ENCODE results near the gene CRLF3.
A peak's percentile ranks its signal among the peaks of the same experiment; 100 is the strongest.

The CRLF3 gene

DNA sequence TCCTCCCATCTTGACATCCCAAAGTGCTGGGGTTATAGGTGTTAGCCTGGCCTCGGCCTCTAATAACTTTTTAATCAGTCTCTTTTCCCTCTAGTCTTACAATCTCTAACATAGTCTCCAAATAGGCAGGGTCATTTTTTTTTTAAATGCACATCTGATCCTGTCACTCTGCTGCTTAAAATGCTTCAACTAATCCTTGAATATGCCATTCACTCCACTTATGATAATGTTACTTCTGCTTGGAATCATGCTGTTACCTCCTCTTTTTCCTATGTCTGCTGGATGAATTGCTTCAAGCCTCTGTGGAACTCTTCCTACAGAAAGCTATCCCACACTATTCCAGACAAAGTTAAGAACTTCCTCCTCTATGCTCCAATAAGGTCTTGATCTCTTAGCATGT lies 22.8 kb downstream of the CRLF3 start:
- Histone ChIP-seq H2BK120ac (ENCODE audit: low read depth, low read length) (no peak overlapping the region), H4K5ac (ENCODE audit: low read length) (no peak overlapping the region), H3K36me3 (ENCODE audit: control insufficient read depth, insufficient read depth, low read length) (peaks cover 6% of the 10 kb centered on the region), H3K79me2 (ENCODE audit: control insufficient read depth, insufficient read depth, low read length) (no peaks in the 10 kb centered on the region), H3K4ac (ENCODE audit: low read depth, low read length) (no peak overlapping the region), H3K23ac (ENCODE audit: low read length) (no peak overlapping the region), H2AK5ac (ENCODE audit: low read length) (no peak overlapping the region), H4K8ac (ENCODE audit: low read depth, low read length) (no peak overlapping the region), H2BK15ac (replicated peaks; ENCODE audit: low read depth) (no peak overlapping the region), H3K27ac (ENCODE audit: low read depth, low read length) (no peak overlapping the region), H3K4me1 (ENCODE audit: control insufficient read depth, low read depth, low read length) (no peaks in the 10 kb centered on the region), H3K4me3 (ENCODE audit: low read length) (no peak overlapping the region), H3K56ac (ENCODE audit: low read length) (no peak overlapping the region), H3K4me2 (ENCODE audit: low read length) (no peak overlapping the region), H3K9ac (ENCODE audit: low read length) (no peak overlapping the region), H3K27me3 (ENCODE audit: insufficient read depth, low read length, poor library complexity) (no peaks in the 10 kb centered on the region), H3K18ac (ENCODE audit: low read length) (no peak overlapping the region), H3K79me1 (ENCODE audit: low read length) (peaks cover 2% of the 10 kb centered on the region), H2BK5ac (ENCODE audit: low read length) (no peak overlapping the region)
- no peak for DNase-seq
- no CpG with 5 or more reads among the region's 1 CpG for WGBS (ENCODE audit: extremely low coverage, insufficient coverage, low lambda C conversion rate)

DNA sequence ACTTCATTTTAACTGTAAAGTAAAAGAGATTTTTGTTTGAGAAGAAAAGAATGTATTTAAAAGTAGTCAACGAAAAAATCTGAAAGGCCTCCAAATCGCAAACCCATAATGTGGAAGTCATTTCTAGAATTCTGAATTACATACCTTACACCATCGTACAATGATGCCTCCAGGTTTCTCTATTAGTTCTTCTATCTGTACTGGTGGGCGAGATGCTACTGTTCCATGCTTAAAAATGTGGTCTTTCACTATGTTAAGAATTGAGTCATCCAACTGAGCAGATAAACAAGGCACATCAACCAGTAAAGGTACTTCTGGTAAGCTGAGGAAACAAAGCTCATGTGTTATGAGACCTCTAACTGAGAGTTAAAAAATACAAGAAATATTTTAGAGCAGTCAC lies 28.5 kb downstream of the CRLF3 start:
- Histone ChIP-seq H3K56ac (ENCODE audit: low read length) (no peak overlapping the region), H2BK5ac (ENCODE audit: low read length) (no peak overlapping the region), H3K4ac (ENCODE audit: low read depth, low read length) (no peak overlapping the region), H4K8ac (ENCODE audit: low read depth, low read length) (no peak overlapping the region), H3K4me3 (ENCODE audit: low read length) (no peak overlapping the region), H2BK15ac (replicated peaks; ENCODE audit: low read depth) (no peak overlapping the region), H4K5ac (ENCODE audit: low read length) (no peak overlapping the region), H3K23ac (ENCODE audit: low read length) (no peak overlapping the region), H3K9ac (ENCODE audit: low read length) (no peak overlapping the region), H3K79me2 (ENCODE audit: control insufficient read depth, insufficient read depth, low read length) (no peaks in the 10 kb centered on the region), H3K27me3 (ENCODE audit: insufficient read depth, low read length, poor library complexity) (no peaks in the 10 kb centered on the region), H3K18ac (ENCODE audit: low read length) (no peak overlapping the region), H3K4me2 (ENCODE audit: low read length) (no peak overlapping the region), H2BK120ac (ENCODE audit: low read depth, low read length) (no peak overlapping the region), H3K79me1 (ENCODE audit: low read length) (no peaks in the 10 kb centered on the region), H3K27ac (ENCODE audit: low read depth, low read length) (no peak overlapping the region), H2AK5ac (ENCODE audit: low read length) (no peak overlapping the region), H3K36me3 (ENCODE audit: control insufficient read depth, insufficient read depth, low read length) (peaks cover 7% of the 10 kb centered on the region), H3K4me1 (ENCODE audit: control insufficient read depth, low read depth, low read length) (no peaks in the 10 kb centered on the region)
- DNase-seq: no peak
- no CpG with 5 or more reads among the region's 4 CpGs for WGBS (ENCODE audit: extremely low coverage, insufficient coverage, low lambda C conversion rate)

DNA sequence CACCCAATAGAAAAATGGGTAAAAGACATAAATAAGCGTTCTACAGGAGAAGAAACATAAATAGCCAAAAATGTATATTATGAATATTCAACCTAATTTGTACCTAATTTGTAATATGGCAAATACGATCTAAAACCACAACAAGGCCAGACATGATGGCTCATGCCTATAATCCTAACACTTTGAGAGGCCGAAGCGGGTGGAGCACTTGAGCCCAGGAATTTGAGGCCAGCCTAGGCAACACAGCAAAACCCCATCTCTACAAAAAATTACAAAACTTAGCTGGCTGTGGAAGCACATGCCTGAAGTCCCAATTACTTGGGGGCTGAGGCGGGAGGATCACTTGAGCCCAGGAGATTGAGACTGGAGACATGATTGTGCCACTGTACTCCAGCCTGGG lies 30.1 kb downstream of the CRLF3 start:
- Histone ChIP-seq H3K18ac (ENCODE audit: low read length) (no peak overlapping the region), H3K27ac (ENCODE audit: low read depth, low read length) (no peak overlapping the region), H3K79me1 (ENCODE audit: low read length) (no peaks in the 10 kb centered on the region), H3K4me1 (ENCODE audit: control insufficient read depth, low read depth, low read length) (no peaks in the 10 kb centered on the region), H3K4ac (ENCODE audit: low read depth, low read length) (no peak overlapping the region), H3K23ac (ENCODE audit: low read length) (no peak overlapping the region), H3K4me2 (ENCODE audit: low read length) (no peak overlapping the region), H3K9ac (ENCODE audit: low read length) (no peak overlapping the region), H4K8ac (ENCODE audit: low read depth, low read length) (no peak overlapping the region), H3K4me3 (ENCODE audit: low read length) (no peak overlapping the region), H4K5ac (ENCODE audit: low read length) (no peak overlapping the region), H3K36me3 (ENCODE audit: control insufficient read depth, insufficient read depth, low read length) (peaks cover 7% of the 10 kb centered on the region), H3K56ac (ENCODE audit: low read length) (no peak overlapping the region), H2BK15ac (replicated peaks; ENCODE audit: low read depth) (no peak overlapping the region), H2AK5ac (ENCODE audit: low read length) (no peak overlapping the region), H3K79me2 (ENCODE audit: control insufficient read depth, insufficient read depth, low read length) (no peaks in the 10 kb centered on the region), H2BK5ac (ENCODE audit: low read length) (no peak overlapping the region), H2BK120ac (ENCODE audit: low read depth, low read length) (no peak overlapping the region), H3K27me3 (ENCODE audit: insufficient read depth, low read length, poor library complexity) (no peaks in the 10 kb centered on the region)
- WGBS (ENCODE audit: extremely low coverage, insufficient coverage, low lambda C conversion rate): no CpG with 5 or more reads among the region's 5 CpGs
- no peak for DNase-seq

DNA sequence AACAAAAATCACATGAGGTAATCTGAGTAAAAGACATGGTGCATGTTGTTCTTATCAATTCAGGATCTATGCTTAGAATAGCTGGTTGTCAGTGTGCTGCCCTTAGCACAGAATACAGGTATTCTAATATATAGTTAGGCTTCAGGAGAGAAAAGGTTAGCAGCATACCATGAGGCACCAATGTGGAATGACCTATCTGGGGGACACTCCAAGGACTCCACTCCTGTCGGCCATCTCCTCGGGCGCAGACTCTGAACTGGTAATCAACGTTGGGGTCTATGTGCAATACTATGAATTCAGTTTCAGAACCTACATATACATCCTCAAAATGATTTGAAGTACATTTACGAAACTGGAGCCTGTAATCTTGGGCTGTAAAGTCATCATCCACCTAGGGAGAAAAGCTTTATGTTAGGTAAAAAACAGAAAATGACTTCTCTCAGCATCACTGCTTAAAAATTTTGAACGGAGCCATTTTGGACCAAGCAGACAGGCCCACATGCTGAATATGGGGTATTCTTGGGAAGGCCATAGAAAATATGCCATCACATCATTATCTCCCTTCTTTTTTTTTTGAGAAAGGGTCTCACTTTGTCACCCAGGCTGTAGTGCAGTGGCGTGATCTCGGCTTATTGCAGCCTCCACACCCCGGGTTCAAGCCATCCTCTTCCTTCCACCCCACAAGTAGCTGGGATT lies 31.1 kb downstream of the CRLF3 start:
- Histone ChIP-seq H3K4me1 (ENCODE audit: control insufficient read depth, low read depth, low read length) (no peaks in the 10 kb centered on the region), H4K5ac (ENCODE audit: low read length) (no peak overlapping the region), H3K27ac (ENCODE audit: low read depth, low read length) (no peak overlapping the region), H3K36me3 (ENCODE audit: control insufficient read depth, insufficient read depth, low read length) (peaks cover 7% of the 10 kb centered on the region), H3K79me2 (ENCODE audit: control insufficient read depth, insufficient read depth, low read length) (no peaks in the 10 kb centered on the region), H3K23ac (ENCODE audit: low read length) (no peak overlapping the region), H3K4me2 (ENCODE audit: low read length) (no peak overlapping the region), H3K79me1 (ENCODE audit: low read length) (no peaks in the 10 kb centered on the region), H4K8ac (ENCODE audit: low read depth, low read length) (no peak overlapping the region), H3K9ac (ENCODE audit: low read length) (no peak overlapping the region), H3K56ac (ENCODE audit: low read length) (no peak overlapping the region), H2AK5ac (ENCODE audit: low read length) (no peak overlapping the region), H2BK15ac (replicated peaks; ENCODE audit: low read depth) (no peak overlapping the region), H3K18ac (ENCODE audit: low read length) (no peak overlapping the region), H3K4ac (ENCODE audit: low read depth, low read length) (no peak overlapping the region), H3K27me3 (ENCODE audit: insufficient read depth, low read length, poor library complexity) (no peaks in the 10 kb centered on the region), H2BK120ac (ENCODE audit: low read depth, low read length) (no peak overlapping the region), H3K4me3 (ENCODE audit: low read length) (no peak overlapping the region), H2BK5ac (ENCODE audit: low read length) (no peak overlapping the region)
- DNase-seq: no peak
- WGBS (ENCODE audit: extremely low coverage, insufficient coverage, low lambda C conversion rate): no CpG with 5 or more reads among the region's 9 CpGs

DNA sequence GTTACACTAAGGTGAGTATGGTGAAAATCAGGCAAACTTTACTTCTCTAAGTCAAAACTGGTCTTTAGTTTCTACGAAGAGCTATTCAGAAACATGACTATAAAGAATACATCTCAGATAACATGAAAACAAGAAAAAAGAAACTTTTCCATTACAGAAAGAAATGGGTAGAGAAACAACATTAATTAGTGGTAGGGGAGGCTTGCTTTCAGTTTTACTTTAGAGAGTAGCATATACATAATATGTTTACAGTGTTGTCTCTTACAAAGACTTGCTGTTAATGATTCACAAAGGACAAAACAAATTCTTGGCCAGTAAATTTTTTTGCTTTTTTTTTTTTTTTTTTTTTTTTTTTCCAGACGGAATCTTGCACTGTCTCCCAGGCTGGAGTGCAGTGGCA lies 34.2 kb downstream of the CRLF3 start:
- Histone ChIP-seq H2BK15ac (replicated peaks; ENCODE audit: low read depth) (no peak overlapping the region), H3K23ac (ENCODE audit: low read length) (no peak overlapping the region), H3K4ac (ENCODE audit: low read depth, low read length) (no peak overlapping the region), H3K4me3 (ENCODE audit: low read length) (no peak overlapping the region), H3K79me1 (ENCODE audit: low read length) (no peaks in the 10 kb centered on the region), H4K8ac (ENCODE audit: low read depth, low read length) (no peak overlapping the region), H4K5ac (ENCODE audit: low read length) (no peak overlapping the region), H3K4me1 (ENCODE audit: control insufficient read depth, low read depth, low read length) (no peaks in the 10 kb centered on the region), H2BK5ac (ENCODE audit: low read length) (no peak overlapping the region), H3K18ac (ENCODE audit: low read length) (no peak overlapping the region), H2AK5ac (ENCODE audit: low read length) (no peak overlapping the region), H3K36me3 (ENCODE audit: control insufficient read depth, insufficient read depth, low read length) (peaks cover 7% of the 10 kb centered on the region), H3K9ac (ENCODE audit: low read length) (no peak overlapping the region), H3K56ac (ENCODE audit: low read length) (no peak overlapping the region), H3K27ac (ENCODE audit: low read depth, low read length) (no peak overlapping the region), H2BK120ac (ENCODE audit: low read depth, low read length) (no peak overlapping the region), H3K27me3 (ENCODE audit: insufficient read depth, low read length, poor library complexity) (no peaks in the 10 kb centered on the region), H3K79me2 (ENCODE audit: control insufficient read depth, insufficient read depth, low read length) (no peaks in the 10 kb centered on the region), H3K4me2 (ENCODE audit: low read length) (no peak overlapping the region)
- DNase-seq: no peak
- WGBS (ENCODE audit: extremely low coverage, insufficient coverage, low lambda C conversion rate): no CpG with 5 or more reads among the region's 2 CpGs

DNA sequence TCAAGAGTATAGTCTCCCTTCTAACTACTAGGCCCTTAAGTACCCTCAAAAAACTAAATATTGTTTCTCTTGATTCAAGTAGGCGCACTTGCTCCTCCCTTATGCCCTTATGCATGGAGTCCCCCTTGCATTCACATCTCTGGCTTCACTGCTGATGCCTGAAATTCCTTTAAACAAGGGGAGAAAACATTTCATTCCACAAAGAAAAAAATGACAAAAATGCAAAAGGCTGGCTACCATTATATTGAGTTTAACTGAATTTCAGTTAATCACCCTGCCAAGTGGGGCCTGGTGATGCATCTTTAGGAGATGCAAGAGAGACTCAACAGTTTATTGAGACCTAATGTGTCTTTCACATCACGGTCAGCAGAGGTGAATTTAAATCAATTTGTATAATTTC lies 35.6 kb downstream of the CRLF3 start:
- H3K56ac ChIP-seq (ENCODE audit: low read length): no peak overlapping the region
- H3K4ac ChIP-seq (ENCODE audit: low read depth, low read length): no peak overlapping the region
- H3K79me1 ChIP-seq (ENCODE audit: low read length): no peaks in the 10 kb centered on the region
- no CpG with 5 or more reads among the region's 2 CpGs for whole genome bisulfite sequencing (ENCODE audit: extremely low coverage, insufficient coverage, low lambda C conversion rate)
- no peaks in the 10 kb centered on the region for H3K79me2 ChIP-seq (ENCODE audit: control insufficient read depth, insufficient read depth, low read length)
- no peak overlapping the region for H3K18ac ChIP-seq (ENCODE audit: low read length)
- no peak overlapping the region for H4K8ac ChIP-seq (ENCODE audit: low read depth, low read length)
- H4K5ac ChIP-seq (ENCODE audit: low read length): no peak overlapping the region
- no peak overlapping the region for H2AK5ac ChIP-seq (ENCODE audit: low read length)
- no peak overlapping the region for H3K9ac ChIP-seq (ENCODE audit: low read length)
- H3K36me3 ChIP-seq (ENCODE audit: control insufficient read depth, insufficient read depth, low read length): peaks cover 7% of the 10 kb centered on the region
- no peak overlapping the region for H3K27ac ChIP-seq (ENCODE audit: low read depth, low read length)
- H3K27me3 ChIP-seq (ENCODE audit: insufficient read depth, low read length, poor library complexity): no peaks in the 10 kb centered on the region
- H3K4me3 ChIP-seq (ENCODE audit: low read length): no peak overlapping the region
- no peak overlapping the region for H2BK15ac ChIP-seq (replicated peaks; ENCODE audit: low read depth)
- H2BK120ac ChIP-seq (ENCODE audit: low read depth, low read length): no peak overlapping the region
- H3K4me2 ChIP-seq (ENCODE audit: low read length): no peak overlapping the region
- DNase-seq: peak; percentile 15
- H3K23ac ChIP-seq (ENCODE audit: low read length): no peak overlapping the region
- H2BK5ac ChIP-seq (ENCODE audit: low read length): no peak overlapping the region
- no peaks in the 10 kb centered on the region for H3K4me1 ChIP-seq (ENCODE audit: control insufficient read depth, low read depth, low read length)
